Common myeloid progenitor, CD34-positive (primary cell): ENCODE results near the gene CFAP58.
"Not testable (repeated sequence)": the region's sequence is repeated elsewhere in the genome, so short reads cannot be mapped to it uniquely, and the experiment has no call there.

Experiments used
- CTCF ChIA-PET: fragments of 350-600 bp; sonication (Branson Sonifier 250); formaldehyde crosslinking; loops from one replicate; lab custom pipeline; 2021; ENCODE audit warnings: antibody characterized with exemption; lab: Charles Lee
- POLR2A ChIA-PET: fragments of 350-600 bp; sonication (Branson Sonifier 250); formaldehyde crosslinking; loops from one replicate; lab custom pipeline; 2021; ENCODE audit warnings: antibody characterized with exemption; lab: Charles Lee
- DNase-seq, 3 donors: peaks; one replicate each; pipeline versions ENCODE4 v3.0.0 to v3.0.0-alpha.2; 2013
- H3K27ac ChIP-seq, 2 experiments: 1 replicate in 1 of 2; 2 replicates in 1 of 2; pipeline ENCODE4 v1.7.0; 2013; ENCODE audit warnings: inconsistent platforms in 2 of 2, low read length in 2 of 2, mild to moderate bottlenecking in 2 of 2, low read depth in 1 of 2, moderate library complexity in 1 of 2; ENCODE audit not compliant: severe bottlenecking in 2 of 2, insufficient read depth in 1 of 2, poor library complexity in 1 of 2
- H3K27me3 ChIP-seq, 5 experiments: replicated peaks in 2 of 5; 1 replicate in 3 of 5; 2 replicates in 2 of 5; pipeline versions ENCODE4 v1.6.1 to v1.7.0; 2013; ENCODE audit warnings: low read length in 4 of 5, mild to moderate bottlenecking in 2 of 5, moderate library complexity in 2 of 5, inconsistent platforms in 1 of 5; ENCODE audit not compliant: insufficient read depth in 5 of 5, control insufficient read depth in 4 of 5
- H3K36me3 ChIP-seq, 4 experiments: 1 replicate in 2 of 4; 2 replicates in 2 of 4; pipeline versions ENCODE4 v1.6.1 to v1.7.0; 2013; ENCODE audit warnings: low read length in 3 of 4, control low read depth in 1 of 4, mild to moderate bottlenecking in 1 of 4; ENCODE audit not compliant: control insufficient read depth in 4 of 4, insufficient read depth in 4 of 4
- H3K4me1 ChIP-seq, 4 experiments: 1 replicate in 3 of 4; 2 replicates in 1 of 4; pipeline versions ENCODE4 v1.6.1 to v1.7.1; 2013; ENCODE audit warnings: low read length in 3 of 4, mild to moderate bottlenecking in 3 of 4, control low read depth in 1 of 4, inconsistent platforms in 1 of 4, moderate library complexity in 1 of 4; ENCODE audit not compliant: control insufficient read depth in 4 of 4, insufficient read depth in 4 of 4; ENCODE audit errors: control extremely low read depth in 1 of 4
- H3K4me3 ChIP-seq, 7 experiments: 1 replicate in 4 of 7; 2 replicates in 3 of 7; pipeline versions ENCODE4 v1.5.1 to v1.7.0; 2013; ENCODE audit warnings: mild to moderate bottlenecking in 7 of 7, low read length in 6 of 7, moderate library complexity in 6 of 7, inconsistent platforms in 2 of 7, low read depth in 2 of 7, control low read depth in 1 of 7; ENCODE audit not compliant: insufficient read depth in 4 of 7, control insufficient read depth in 1 of 7; ENCODE audit errors: extremely low read depth in 1 of 7
- H3K9me3 ChIP-seq, 5 experiments: 1 replicate in 4 of 5; 2 replicates in 1 of 5; pipeline versions ENCODE4 v1.6.1 to v1.7.1; 2013; ENCODE audit warnings: low read length in 4 of 5, mild to moderate bottlenecking in 2 of 5, inconsistent platforms in 1 of 5, low read depth in 1 of 5, moderate library complexity in 1 of 5; ENCODE audit not compliant: control insufficient read depth in 4 of 5, insufficient read depth in 2 of 5; ENCODE audit errors: control extremely low read depth in 1 of 5
- WGBS: methylation state at CpG from one replicate; pipeline ENCODE4 v1.1.5; 2013; ENCODE audit not compliant: insufficient coverage; 5-methylcytosine and 5-hydroxymethylcytosine counted together

Gene CFAP58

GRCh38 chr10:104449391-104449790 lies 95.8 kb downstream of the CFAP58 start:
- CTCF ChIA-PET: no interaction called here
- POLR2A ChIA-PET: no interaction called here
- DNase-seq: no peak
- Histone ChIP-seq H3K27me3 (no peaks in the 10 kb centered on the region), H3K27ac (no peak overlapping the region), H3K4me1 (peaks cover 0 to 11% (median 1%) of the 10 kb centered on the region in 4 experiments), H3K4me3 (no peak overlapping the region), H3K36me3 (no peaks in the 10 kb centered on the region), H3K9me3 (no peaks in the 10 kb centered on the region)
- 95% methylated on average over 2 of the region's 3 CpGs for WGBS

DNA sequence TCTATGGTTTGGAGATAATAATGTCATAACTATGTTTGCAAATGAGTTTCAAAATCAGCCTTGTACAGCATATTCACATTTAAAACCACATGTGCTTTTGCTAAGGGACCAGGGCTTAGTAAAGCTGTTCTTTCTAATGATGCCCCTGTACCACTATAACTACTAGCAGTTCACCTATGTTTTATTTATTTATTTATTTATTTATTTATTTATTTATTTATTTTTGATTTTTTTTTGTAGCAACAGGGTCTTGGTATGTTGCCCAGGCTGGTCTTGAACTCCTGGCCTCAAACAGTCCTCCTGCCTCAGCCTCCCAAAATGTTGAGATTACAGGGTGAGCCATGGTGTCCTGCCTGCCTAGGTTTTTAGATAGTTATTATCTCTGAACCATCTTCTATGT lies 96.9 kb downstream of the CFAP58 start:
- no peaks in the 10 kb centered on the region for H3K27me3 ChIP-seq
- peaks cover 0 to 11% (median 1%) of the 10 kb centered on the region in 4 experiments for H3K4me1 ChIP-seq
- ChIA-PET POLR2A (no interaction called here), CTCF (no interaction called here)
- H3K4me3 ChIP-seq: no peak overlapping the region
- H3K9me3 ChIP-seq: no peaks in the 10 kb centered on the region
- no peaks in the 10 kb centered on the region for H3K36me3 ChIP-seq
- H3K27ac ChIP-seq: no peak overlapping the region
- DNase-seq: no peak

- peaks cover 0 to 11% (median 1%) of the 10 kb centered on the region in 4 experiments for H3K4me1 ChIP-seq
- 100% methylated on average over 4 of the region's 5 CpGs for WGBS
- H3K27me3 ChIP-seq: no peaks in the 10 kb centered on the region
- no peak overlapping the region for H3K27ac ChIP-seq
- no peaks in the 10 kb centered on the region for H3K9me3 ChIP-seq
- DNase-seq: no peak
- ChIA-PET CTCF (no interaction called here), POLR2A (no interaction called here)
- H3K4me3 ChIP-seq: no peak overlapping the region
- H3K36me3 ChIP-seq: no peaks in the 10 kb centered on the region
Measured at GRCh38 chr10:104450954-104451353, 97.3 kb downstream of the CFAP58 start.

DNA sequence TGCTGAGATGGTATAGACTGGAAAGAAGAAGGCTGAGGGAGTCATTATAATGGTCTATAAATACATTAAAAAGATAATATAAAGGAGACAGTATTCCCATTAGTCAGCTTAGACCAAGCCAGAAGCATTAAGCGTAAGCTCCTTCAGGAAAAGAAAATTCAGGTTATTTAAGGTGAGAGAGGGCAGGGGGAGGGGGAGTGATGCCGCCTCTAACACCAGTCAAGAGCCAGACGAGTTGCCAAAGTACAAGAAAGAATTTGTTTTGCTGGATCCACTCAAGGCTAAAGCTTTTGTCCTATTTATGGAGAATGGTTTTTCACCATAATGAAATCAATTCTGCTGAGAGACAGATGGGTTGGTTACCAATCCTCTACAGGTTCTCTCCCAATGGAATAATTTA lies 99.3 kb downstream of the CFAP58 start:
- H3K36me3 ChIP-seq: no peaks in the 10 kb centered on the region
- POLR2A ChIA-PET: no interaction called here
- no peak overlapping the region for H3K27ac ChIP-seq
- no peaks in the 10 kb centered on the region for H3K9me3 ChIP-seq
- no peak for DNase-seq
- H3K27me3 ChIP-seq: no peaks in the 10 kb centered on the region
- H3K4me1 ChIP-seq: peaks cover 0 to 19% (median 3%) of the 10 kb centered on the region in 4 experiments
- CTCF ChIA-PET: no interaction called here
- WGBS: 90% methylated on average over 2 of the region's 3 CpGs
- no peak overlapping the region for H3K4me3 ChIP-seq

DNA sequence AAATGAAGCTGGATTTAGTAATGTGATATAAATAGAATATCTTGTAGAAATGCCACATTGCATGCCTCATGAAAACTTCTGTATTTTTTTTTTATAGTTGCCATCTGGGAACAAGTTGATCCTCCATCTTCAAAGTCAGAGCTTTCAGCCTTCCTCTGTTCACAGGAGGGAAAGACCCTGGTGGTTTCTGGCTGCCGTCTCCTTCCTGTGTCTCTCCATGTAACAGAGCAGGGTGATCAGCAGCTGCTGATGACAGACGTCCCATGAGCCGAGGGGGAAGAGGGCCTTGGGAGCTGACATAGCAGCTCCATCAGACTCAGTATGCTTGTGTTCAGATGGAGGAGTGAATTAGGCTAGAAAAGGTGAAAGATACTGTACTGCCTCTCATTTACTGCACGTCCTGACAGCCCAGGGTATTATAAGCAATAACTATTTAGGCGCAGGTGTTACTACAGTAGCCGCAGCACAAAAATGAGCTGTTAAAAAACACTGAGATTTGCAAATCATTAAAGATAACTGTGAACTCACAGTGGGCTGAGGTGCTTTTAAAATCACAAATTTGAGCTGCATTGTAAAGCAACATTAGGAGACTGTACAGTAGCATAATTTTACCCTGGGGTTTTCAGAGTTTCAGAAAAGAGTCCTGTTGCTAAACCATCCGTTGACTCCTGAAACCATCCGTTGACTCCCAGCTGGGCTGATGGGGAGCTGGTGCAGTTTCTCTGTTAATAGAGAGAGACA lies 103.3 kb downstream of the CFAP58 start:
- 37% methylated on average over 8 of the region's 8 CpGs for WGBS
- Histone ChIP-seq H3K9me3 (no peaks in the 10 kb centered on the region), H3K27me3 (no peaks in the 10 kb centered on the region), H3K4me3 (no peak overlapping the region), H3K36me3 (no peaks in the 10 kb centered on the region), H3K27ac (no peak overlapping the region), H3K4me1 (peaks cover 0 to 12% (median 2%) of the 10 kb centered on the region in 4 experiments)
- DNase-seq: peak; percentile 26 to 84 (median 83)
- ChIA-PET CTCF (interaction anchor here (0.6 to 1.3 kb wide), 4 partner anchors 10 to 123 kb away, joined by 3 to 5 read pairs (median 4); no protein-coding TSS in a partner anchor), POLR2A (interaction anchor here (0.6 to 1.0 kb wide), 3 partner anchors 13 to 38 kb away, joined by 3 read pairs; no protein-coding TSS in a partner anchor)

- POLR2A ChIA-PET: interaction anchor here (0.6 to 1.0 kb wide), 2 partner anchors 13 to 16 kb away, joined by 3 read pairs; no protein-coding TSS in a partner anchor
- Histone ChIP-seq H3K4me3 (no peak overlapping the region), H3K27me3 (no peaks in the 10 kb centered on the region), H3K27ac (no peak overlapping the region), H3K36me3 (no peaks in the 10 kb centered on the region), H3K4me1 (peaks cover 0 to 12% (median 2%) of the 10 kb centered on the region in 4 experiments), H3K9me3 (peaks cover 0 to under 1% (median 0%) of the 10 kb centered on the region in 5 experiments)
- no peak for DNase-seq
- CTCF ChIA-PET: interaction anchor here (1.1 to 1.3 kb wide), 3 partner anchors 11 to 123 kb away, joined by 4 to 5 read pairs (median 5); no protein-coding TSS in a partner anchor
- WGBS: 84% methylated on average over 2 of the region's 3 CpGs
Measured at GRCh38 chr10:104457543-104457828, 103.9 kb downstream of the CFAP58 start.

DNA sequence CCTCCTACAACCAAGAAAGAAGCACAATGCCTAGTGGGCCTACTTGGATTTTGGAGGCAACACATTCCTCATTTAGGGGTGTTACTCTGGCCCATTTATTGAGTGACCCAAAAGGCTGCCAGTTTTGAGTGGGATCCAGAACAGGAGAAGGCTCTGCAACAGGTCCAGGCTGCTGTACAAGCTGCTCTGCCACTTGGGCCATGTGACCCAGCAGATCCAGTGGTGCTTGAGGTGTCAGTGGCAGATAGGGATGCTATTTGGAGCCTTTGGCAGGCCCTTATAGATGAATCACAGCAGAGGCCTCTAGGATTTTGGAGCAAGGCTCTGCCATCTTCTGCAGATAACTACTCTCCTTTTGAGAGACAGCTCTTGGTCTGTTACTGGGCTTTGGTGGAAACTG lies 111.9 kb downstream of the CFAP58 start:
- POLR2A ChIA-PET, H3K4me1 ChIP-seq, H3K27me3 ChIP-seq, CTCF ChIA-PET, H3K36me3 ChIP-seq, H3K4me3 ChIP-seq, DNase-seq, H3K27ac ChIP-seq: not testable (repeated sequence)
- H3K9me3 ChIP-seq: peaks cover 0 to 20% (median 5%) of the 10 kb centered on the region in 5 experiments
